ENCODE results near the gene TNS3. TPM values are rescaled to one million over a fixed set of nuclear protein-coding genes. Genes with fewer than 3 reads are reported as not detected.

The TNS3 gene
- total RNA-seq, 1 experiment from 2014 or later = 533 TPM

- Histone ChIP-seq H3K4me3 (ENCODE audit: low read depth in 2 of 2, low read length in 2 of 2) (no peak overlapping the region), H3K9me3 (ENCODE audit: control insufficient read depth, insufficient read depth, low read depth, low read length) (no peaks in the 10 kb centered on the region), H3K4me1 (ENCODE audit: control insufficient read depth, insufficient read depth, low read length) (peaks cover 9% of the 10 kb centered on the region), H3K27ac (ENCODE audit: low read length) (no peak overlapping the region), H3K36me3 (ENCODE audit: control insufficient read depth, insufficient read depth, low read length) (peaks cover 60% of the 10 kb centered on the region), H3K27me3 (ENCODE audit: control insufficient read depth, insufficient read depth, low read length) (no peaks in the 10 kb centered on the region)
- CTCF ChIA-PET = no interaction called here
- TF ChIP-seq REST (IDR thresholded peaks at IDR 0.05; ENCODE audit: insufficient read depth in 1 of 2, low read depth in 2 of 2, low read length in 1 of 2) (no peak), TCF7L2 (IDR thresholded peaks at IDR 0.05; ENCODE audit: low read depth, low read length) (no peak), POLR2AphosphoS5 (IDR thresholded peaks at IDR 0.05; ENCODE audit: low read depth, low read length) (no peak; the same call in 1 of the 2 replicates), SIN3A (IDR thresholded peaks at IDR 0.05; ENCODE audit: borderline replicate concordance, insufficient read depth, low read depth, low read length) (no peak), CTCF (IDR thresholded peaks at IDR 0.05) (no peak)
- POLR2A ChIA-PET = no interaction called here
- no peak for DNase-seq (ENCODE audit: low read depth, low spot score)
- in situ Hi-C loops (cut with HindIII; ENCODE audit: low pct_unique_long_range_greater_than_20kb, low sequenced_read_pairs) (no loop called here), intact Hi-C loops (cut with micrococcal nuclease; ENCODE audit: unreplicated experiment) (no loop called here)
- BruUV-seq (replicated peaks) = TSS peak; percentile 3
- ATAC-seq = no peak
Observed at GRCh38 chr7:47301657-47302295, 280.1 kb downstream of the TNS3 start.

GRCh38 chr7:47301105-47301477 lies 280.8 kb downstream of the TNS3 start:
- ChIA-PET CTCF (no interaction called here), POLR2A (no interaction called here)
- in situ Hi-C loops (cut with HindIII; ENCODE audit: low pct_unique_long_range_greater_than_20kb, low sequenced_read_pairs) (no loop called here), intact Hi-C loops (cut with micrococcal nuclease; ENCODE audit: unreplicated experiment) (no loop called here)
- DNase-seq (ENCODE audit: low read depth, low spot score) (no peak), ATAC-seq (no peak)
- TF ChIP-seq POLR2AphosphoS5 (IDR thresholded peaks at IDR 0.05; ENCODE audit: low read depth, low read length) = no peak
- no peak for TF ChIP-seq SIN3A (IDR thresholded peaks at IDR 0.05; ENCODE audit: borderline replicate concordance, insufficient read depth, low read depth, low read length)
- no peak for TF ChIP-seq TCF7L2 (IDR thresholded peaks at IDR 0.05; ENCODE audit: low read depth, low read length)
- no peak for TF ChIP-seq REST (IDR thresholded peaks at IDR 0.05; ENCODE audit: insufficient read depth in 1 of 2, low read depth in 2 of 2, low read length in 1 of 2)
- TF ChIP-seq CTCF (IDR thresholded peaks at IDR 0.05) = no peak
- Histone ChIP-seq H3K27ac (ENCODE audit: low read length) (no peak overlapping the region), H3K27me3 (ENCODE audit: control insufficient read depth, insufficient read depth, low read length) (no peaks in the 10 kb centered on the region), H3K4me1 (ENCODE audit: control insufficient read depth, insufficient read depth, low read length) (peaks cover 9% of the 10 kb centered on the region), H3K4me3 (ENCODE audit: low read depth in 2 of 2, low read length in 2 of 2) (no peak overlapping the region), H3K36me3 (ENCODE audit: control insufficient read depth, insufficient read depth, low read length) (peaks cover 65% of the 10 kb centered on the region), H3K9me3 (ENCODE audit: control insufficient read depth, insufficient read depth, low read depth, low read length) (no peaks in the 10 kb centered on the region)
- no TSS peak for BruUV-seq (replicated peaks)
